ACHN (cell line): ENCODE results near the gene PLA2G12A.

Experiments used
- DNase-seq: peaks from one replicate; pipeline ENCODE4 v3.0.0-alpha.2; 2015
- in situ Hi-C: cut with HindIII; loops from 2 replicates; pipeline ENCODE4 v1.10.0; 2017; ENCODE audit warnings: low sequenced_read_pairs, low pct_ligation_motif_present, low pct_unique_long_range_greater_than_20kb

The PLA2G12A gene

GRCh38 chr4:109730619-109731545, 1.0 kb upstream of the PLA2G12A start:
- in situ Hi-C loops, result no loop called here
- DNase-seq, result no peak

GRCh38 chr4:109729117-109729717, 653 bp downstream of the PLA2G12A start:
- DNase-seq, result peak; percentile 12
- in situ Hi-C loops, result no loop called here

- DNase-seq, result no peak
- in situ Hi-C loops, result no loop called here
These were observed 1.5 kb downstream of the PLA2G12A start for GRCh38 chr4:109728385-109728784.

- DNase-seq, result no peak
- in situ Hi-C loops, result no loop called here
These were observed 6.8 kb downstream of the PLA2G12A start for GRCh38 chr4:109723110-109723509.

- no peak for DNase-seq
- in situ Hi-C loops, result no loop called here
These were observed 7.5 kb downstream of the PLA2G12A start for GRCh38 chr4:109722357-109722756.

GRCh38 chr4:109721033-109721432, 8.8 kb downstream of the PLA2G12A start:
- no peak for DNase-seq
- in situ Hi-C loops, result no loop called here

GRCh38 chr4:109719604-109720003, 10.3 kb downstream of the PLA2G12A start:
- in situ Hi-C loops, result no loop called here
- DNase-seq, result no peak

GRCh38 chr4:109718759-109719158, 11.1 kb downstream of the PLA2G12A start:
- no peak for DNase-seq
- in situ Hi-C loops, result no loop called here

- in situ Hi-C loops, result no loop called here
- no peak for DNase-seq
These were observed 16.4 kb downstream of the PLA2G12A start for GRCh38 chr4:109713500-109713899.

- no peak for DNase-seq
- in situ Hi-C loops, result no loop called here
These were observed 20.9 kb downstream of the PLA2G12A start for GRCh38 chr4:109708990-109709389.

- in situ Hi-C loops, result no loop called here
- DNase-seq, result no peak
These were observed 21.4 kb downstream of the PLA2G12A start for GRCh38 chr4:109708435-109708834.

- in situ Hi-C loops, result no loop called here
- DNase-seq, result no peak
These were observed 26.1 kb downstream of the PLA2G12A start for GRCh38 chr4:109703664-109704361.

GRCh38 chr4:109702950-109703663, 26.8 kb downstream of the PLA2G12A start, which contains the start of gene CASP6:
TSS of gene CASP6 (minus strand) at chr4:109703445. CDS start at chr4:109703395, 50 bp downstream.
- DNase-seq, result peak; percentile 79
- in situ Hi-C loops, result no loop called here

GRCh38 chr4:109701566-109702410, 28.1 kb downstream of the PLA2G12A start:
- in situ Hi-C loops, result no loop called here
- peak; percentile 1 for DNase-seq

- DNase-seq, result no peak
- in situ Hi-C loops, result no loop called here
These were observed 30.2 kb downstream of the PLA2G12A start for GRCh38 chr4:109699553-109700225.

- in situ Hi-C loops, result no loop called here
- DNase-seq, result no peak
These were observed 31.2 kb downstream of the PLA2G12A start for GRCh38 chr4:109698656-109699055.

- DNase-seq, result no peak
- in situ Hi-C loops, result no loop called here
These were observed 38.4 kb downstream of the PLA2G12A start for GRCh38 chr4:109691411-109691920.
